Upper lobe of left lung (tissue), 6 donors: Measurements from ENCODE around the gene ZNF750. TPM values are rescaled to one million over a fixed set of nuclear protein-coding genes. Genes with fewer than 3 reads are reported as not detected.

Source experiments
- ATAC-seq, 2 donors: fragments of 200-7000 bp; cut with Tn5 transposase; one replicate each; pipeline ENCODE4 v1.9.1; 2022; ENCODE audit warnings: mild to moderate bottlenecking in 2 of 2, moderate library complexity in 2 of 2; ENCODE audit not compliant: low FRiP score in 2 of 2
- DNase-seq, 2 donors: peaks; one replicate each; pipeline ENCODE4 v3.0.0-alpha.2; 2019 to 2020
- H3K27ac ChIP-seq, 4 donors: fragments of 200-600 bp; sonication (generic); one replicate each; pipeline ENCODE4 v1.5.1; 2016 to 2019
- H3K27me3 ChIP-seq, 4 donors: fragments of 200-600 bp; sonication (generic); one replicate each; pipeline ENCODE4 v1.5.1; 2017 to 2019
- H3K36me3 ChIP-seq, 4 donors: fragments of 200-600 bp; sonication (generic); one replicate each; pipeline ENCODE4 v1.5.1; 2016 to 2019
- H3K4me1 ChIP-seq, 4 donors: fragments of 200-600 bp; sonication (generic); one replicate each; pipeline ENCODE4 v1.5.1; 2018 to 2019
- H3K4me3 ChIP-seq, 4 donors: fragments of 200-600 bp; sonication (generic); one replicate each; pipeline ENCODE4 v1.5.1; 2017 to 2019; ENCODE audit warnings: mild to moderate bottlenecking in 2 of 4, moderate library complexity in 1 of 4
- H3K9me3 ChIP-seq, 4 donors: fragments of 200-600 bp; sonication (generic); one replicate each; pipeline ENCODE4 v1.5.1; 2018 to 2019
- EP300 ChIP-seq, 4 donors: sonication (generic); formaldehyde crosslinking; IDR thresholded peaks; one replicate each; pipeline ENCODE4 v1.5.1; 2017; ENCODE audit warnings: antibody characterized with exemption in 4 of 4, control low read depth in 2 of 4
- POLR2A ChIP-seq, 4 donors: fragments of 450-650 bp; IDR thresholded peaks; one replicate each; pipeline ENCODE4 v1.5.1; 2016 to 2017; ENCODE audit warnings: antibody characterized with exemption in 4 of 4, mild to moderate bottlenecking in 2 of 4
- POLR2AphosphoS5 ChIP-seq, 2 donors: sonication (generic); formaldehyde crosslinking; IDR thresholded peaks; one replicate each; pipeline ENCODE4 v1.5.1; 2017; ENCODE audit warnings: antibody characterized with exemption in 2 of 2
- WGBS, 2 donors: methylation state at CpG; one replicate each; pipeline ENCODE4 v1.1.5; 2017 to 2018; 5-methylcytosine and 5-hydroxymethylcytosine counted together
- total RNA-seq, 6 donors: library from RNA; depleted of rRNA in 4 of 6; stranded (reverse); fragments of >200 nt in 4 of 6; gene quantifications; one replicate each; pipeline versions ENCODE4 v1.1.0 to v1.2.1, GENCODE V29; 2016 to 2021
- TF ChIP-seq, protein P1 (sequence below), 6 experiments: fragments of 450-650 bp in 4 of 6; fragments of 200-600 bp in 2 of 6; sonication (generic) in 2 of 6; IDR thresholded peaks; one replicate each; pipeline ENCODE4 v1.5.1; 2016 to 2019; ENCODE audit warnings: antibody characterized with exemption in 6 of 6
- donor health status: DM: no; HTN: no; CAD: no; lungs with moderate emphysema.
- donor health status: DM: no; HTN: yes; CAD: no; lungs with severe emphysema.

Gene ZNF750
- total RNA-seq, 6 donors from 2014 or later = 2.9 to 14.4 (median 6.9) TPM

DNA sequence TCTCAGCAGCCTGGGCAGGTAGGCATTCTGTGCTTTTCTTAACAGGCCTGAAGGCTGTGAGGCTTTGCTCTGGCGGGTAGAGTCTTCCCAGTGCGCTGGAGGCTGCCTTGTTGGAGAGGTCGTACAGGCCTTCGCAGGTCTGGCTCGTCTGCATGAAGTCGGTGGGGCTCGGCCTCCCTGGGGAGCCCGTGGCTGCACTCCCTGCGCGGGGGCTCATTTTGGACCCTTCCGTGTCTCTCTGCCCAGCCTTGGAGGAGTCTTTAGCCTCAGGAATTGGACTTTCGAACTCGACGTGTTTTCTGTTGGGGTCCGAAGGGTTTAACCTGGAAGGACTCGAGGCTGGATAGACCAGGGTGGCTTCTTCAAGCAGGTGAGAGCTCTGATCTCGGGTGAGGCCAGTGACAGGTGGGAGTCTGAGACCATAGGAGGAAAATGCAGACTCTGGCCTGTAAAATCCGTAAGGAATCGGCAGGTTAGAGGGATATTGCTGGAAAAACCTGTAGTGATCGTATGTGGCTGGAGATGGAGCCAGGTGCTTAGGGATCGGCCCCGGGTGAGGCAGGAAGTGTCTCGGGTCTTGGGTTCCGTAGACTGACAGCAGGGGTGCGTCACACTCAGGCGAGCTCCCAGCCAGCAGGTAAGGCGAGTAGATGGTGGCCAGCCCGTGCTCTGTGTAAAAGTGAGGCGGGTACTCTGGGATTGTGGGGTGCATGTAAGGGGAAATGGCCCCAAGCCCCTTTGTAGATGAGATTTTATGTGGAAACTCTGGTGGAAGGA is 8.6 kb downstream of the ZNF750 start:
- Histone ChIP-seq H3K36me3 (peaks cover 3 to 34% (median 8%) of the 10 kb centered on the region in 4 donors), H3K27me3 (no peaks in the 10 kb centered on the region)
- no peak for ATAC-seq

DNA sequence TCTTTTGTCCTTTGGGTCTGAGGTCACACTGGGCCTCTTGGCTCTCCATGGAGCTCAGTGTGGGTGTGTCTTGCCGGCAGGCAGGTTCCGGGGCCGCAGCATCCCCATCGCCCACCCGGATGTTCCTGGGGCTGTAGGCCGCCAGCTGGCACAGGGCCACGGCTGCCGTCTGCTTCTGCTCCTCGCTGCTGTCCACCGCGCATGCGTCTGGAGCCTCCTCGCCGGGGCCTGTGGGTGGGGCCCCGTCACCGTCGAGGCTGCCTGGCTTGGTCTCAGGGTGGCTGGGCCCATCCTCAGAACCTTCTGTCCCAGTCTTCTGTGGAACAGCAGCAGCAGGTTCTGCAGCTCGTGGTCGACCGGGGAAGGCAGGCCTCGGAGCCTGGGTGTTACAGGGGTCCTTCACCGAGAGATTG is 9.6 kb downstream of the ZNF750 start:
- peak in 1 of 2 donors; percentile 73 for ATAC-seq
- Histone ChIP-seq H3K27ac (peak overlapping the region in 1 of 4 donors; percentile 17), H3K9me3 (no peaks in the 10 kb centered on the region), H3K27me3 (no peaks in the 10 kb centered on the region), H3K4me3 (peak overlapping the region in 1 of 4 donors; percentile 12), H3K4me1 (peaks cover 0 to 5% (median 0%) of the 10 kb centered on the region in 4 donors), H3K36me3 (peaks cover 3 to 34% (median 8%) of the 10 kb centered on the region in 4 donors)
- TF ChIP-seq, protein P1, sequence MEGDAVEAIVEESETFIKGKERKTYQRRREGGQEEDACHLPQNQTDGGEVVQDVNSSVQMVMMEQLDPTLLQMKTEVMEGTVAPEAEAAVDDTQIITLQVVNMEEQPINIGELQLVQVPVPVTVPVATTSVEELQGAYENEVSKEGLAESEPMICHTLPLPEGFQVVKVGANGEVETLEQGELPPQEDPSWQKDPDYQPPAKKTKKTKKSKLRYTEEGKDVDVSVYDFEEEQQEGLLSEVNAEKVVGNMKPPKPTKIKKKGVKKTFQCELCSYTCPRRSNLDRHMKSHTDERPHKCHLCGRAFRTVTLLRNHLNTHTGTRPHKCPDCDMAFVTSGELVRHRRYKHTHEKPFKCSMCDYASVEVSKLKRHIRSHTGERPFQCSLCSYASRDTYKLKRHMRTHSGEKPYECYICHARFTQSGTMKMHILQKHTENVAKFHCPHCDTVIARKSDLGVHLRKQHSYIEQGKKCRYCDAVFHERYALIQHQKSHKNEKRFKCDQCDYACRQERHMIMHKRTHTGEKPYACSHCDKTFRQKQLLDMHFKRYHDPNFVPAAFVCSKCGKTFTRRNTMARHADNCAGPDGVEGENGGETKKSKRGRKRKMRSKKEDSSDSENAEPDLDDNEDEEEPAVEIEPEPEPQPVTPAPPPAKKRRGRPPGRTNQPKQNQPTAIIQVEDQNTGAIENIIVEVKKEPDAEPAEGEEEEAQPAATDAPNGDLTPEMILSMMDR (IDR thresholded peaks at IDR 0.05) = no peak
- TF ChIP-seq POLR2AphosphoS5 (IDR thresholded peaks at IDR 0.05) = peak in 1 of 2 donors; percentile 19
- 54 to 85% methylated on average over 16 to 21 of the region's 22 CpGs for WGBS, 2 donors
- DNase-seq = no peak

More for the DNA sequence above, 8.6 kb downstream of the ZNF750 start:
- H3K27ac ChIP-seq = no peak overlapping the region
- no peaks in the 10 kb centered on the region for H3K9me3 ChIP-seq
- no peak overlapping the region for H3K4me3 ChIP-seq
- H3K4me1 ChIP-seq = peaks cover 0 to 5% (median 0%) of the 10 kb centered on the region in 4 donors
- no peak for DNase-seq
- TF ChIP-seq EP300 (IDR thresholded peaks at IDR 0.05) = no peak
- TF ChIP-seq POLR2AphosphoS5 (IDR thresholded peaks at IDR 0.05) = no peak
- TF ChIP-seq, protein P1 (IDR thresholded peaks at IDR 0.05) = no peak
- TF ChIP-seq POLR2A (IDR thresholded peaks at IDR 0.05) = no peak
- WGBS, 2 donors = 96% methylated on average over 19 to 27 of the region's 29 CpGs

DNA sequence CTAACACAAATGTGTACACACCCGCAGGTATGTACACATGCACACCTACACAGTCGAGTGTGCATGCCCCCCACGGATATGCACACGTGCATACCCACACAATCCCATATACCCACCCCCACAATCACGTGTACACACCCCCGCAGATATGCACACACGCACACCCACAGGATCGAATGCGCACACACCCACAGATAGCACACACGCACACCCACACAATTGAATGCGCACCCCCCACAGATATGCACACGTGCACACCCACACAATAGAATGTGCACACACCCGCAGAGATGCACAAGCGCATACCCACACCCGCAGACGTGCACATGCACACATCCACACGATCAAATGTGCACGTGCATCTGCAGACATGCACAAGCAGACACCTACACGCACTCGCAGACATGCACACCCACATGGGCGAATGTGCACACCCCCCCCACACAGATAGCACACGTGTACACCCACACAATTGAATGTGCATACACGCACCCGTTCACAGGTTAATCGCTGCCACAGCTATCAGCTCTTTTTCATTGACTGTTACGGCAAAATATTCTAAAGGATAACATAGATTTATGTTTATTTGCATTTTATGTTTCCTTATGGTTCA is 10.8 kb downstream of the ZNF750 start:
- TF ChIP-seq, protein P1 (IDR thresholded peaks at IDR 0.05) = no peak
- no peak for TF ChIP-seq POLR2AphosphoS5 (IDR thresholded peaks at IDR 0.05)
- no peak for TF ChIP-seq POLR2A (IDR thresholded peaks at IDR 0.05)
- TF ChIP-seq EP300 (IDR thresholded peaks at IDR 0.05) = no peak
- ATAC-seq = no peak
- Histone ChIP-seq H3K27me3 (no peaks in the 10 kb centered on the region), H3K27ac (no peak overlapping the region), H3K4me1 (peaks cover 0 to 5% (median 0%) of the 10 kb centered on the region in 4 donors), H3K9me3 (no peaks in the 10 kb centered on the region), H3K4me3 (no peak overlapping the region), H3K36me3 (peaks cover 3 to 31% (median 8%) of the 10 kb centered on the region in 4 donors)
- no peak for DNase-seq
- WGBS, 2 donors = 96% methylated on average over 19 to 26 of the region's 26 CpGs

DNA sequence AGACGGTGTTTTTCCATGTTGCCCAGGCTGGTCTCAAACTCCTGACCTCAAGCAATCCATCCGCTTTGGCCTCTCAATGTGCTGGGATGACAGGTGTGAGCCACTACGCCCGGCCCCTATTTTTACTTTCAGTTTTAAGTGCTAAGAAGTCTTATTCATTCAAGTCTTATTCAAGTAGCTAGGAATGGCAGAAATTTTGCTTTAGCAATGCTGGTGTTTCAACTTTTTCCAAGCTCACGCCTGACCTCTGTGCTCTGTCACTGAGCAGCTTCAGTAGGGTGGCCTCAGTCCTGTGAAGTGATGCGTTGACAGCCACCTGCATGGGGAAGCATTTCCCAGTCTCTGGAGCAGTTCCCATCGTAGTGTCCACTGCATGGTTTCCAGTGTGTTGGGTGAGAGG is 12.9 kb downstream of the ZNF750 start:
- ATAC-seq = no peak
- TF ChIP-seq POLR2A (IDR thresholded peaks at IDR 0.05) (no peak), POLR2AphosphoS5 (IDR thresholded peaks at IDR 0.05) (no peak), EP300 (IDR thresholded peaks at IDR 0.05) (no peak)
- TF ChIP-seq, protein P1 (IDR thresholded peaks at IDR 0.05) = no peak
- Histone ChIP-seq H3K4me3 (no peak overlapping the region), H3K36me3 (peaks cover 3 to 18% (median 5%) of the 10 kb centered on the region in 4 donors), H3K4me1 (peaks cover 0 to 5% (median 0%) of the 10 kb centered on the region in 4 donors), H3K9me3 (no peaks in the 10 kb centered on the region), H3K27ac (no peak overlapping the region), H3K27me3 (no peaks in the 10 kb centered on the region)
- DNase-seq = no peak
- 82 to 92% methylated on average over 7 of the region's 7 CpGs for WGBS, 2 donors
